Uterus (tissue), 2 donors: ENCODE data around the gene CLMP.
A peak's percentile ranks its signal among the peaks of the same experiment; 100 is the strongest.

Source experiments
- POLR2A ChIP-seq, 2 donors: fragments of 450-650 bp; IDR thresholded peaks; one replicate each; pipeline ENCODE4 v1.6.1; 2016; ENCODE audit warnings: antibody characterized with exemption in 2 of 2, mild to moderate bottlenecking in 1 of 2, moderate library complexity in 1 of 2
- TF ChIP-seq, protein P1 (sequence below), 4 experiments: fragments of 200-600 bp in 2 of 4; fragments of 450-650 bp in 2 of 4; sonication (generic) in 2 of 4; IDR thresholded peaks; one replicate each; pipeline ENCODE4 v1.5.1; 2016 to 2019; ENCODE audit warnings: antibody characterized with exemption in 4 of 4, mild to moderate bottlenecking in 2 of 4, moderate library complexity in 1 of 4

- TF ChIP-seq, protein P1, sequence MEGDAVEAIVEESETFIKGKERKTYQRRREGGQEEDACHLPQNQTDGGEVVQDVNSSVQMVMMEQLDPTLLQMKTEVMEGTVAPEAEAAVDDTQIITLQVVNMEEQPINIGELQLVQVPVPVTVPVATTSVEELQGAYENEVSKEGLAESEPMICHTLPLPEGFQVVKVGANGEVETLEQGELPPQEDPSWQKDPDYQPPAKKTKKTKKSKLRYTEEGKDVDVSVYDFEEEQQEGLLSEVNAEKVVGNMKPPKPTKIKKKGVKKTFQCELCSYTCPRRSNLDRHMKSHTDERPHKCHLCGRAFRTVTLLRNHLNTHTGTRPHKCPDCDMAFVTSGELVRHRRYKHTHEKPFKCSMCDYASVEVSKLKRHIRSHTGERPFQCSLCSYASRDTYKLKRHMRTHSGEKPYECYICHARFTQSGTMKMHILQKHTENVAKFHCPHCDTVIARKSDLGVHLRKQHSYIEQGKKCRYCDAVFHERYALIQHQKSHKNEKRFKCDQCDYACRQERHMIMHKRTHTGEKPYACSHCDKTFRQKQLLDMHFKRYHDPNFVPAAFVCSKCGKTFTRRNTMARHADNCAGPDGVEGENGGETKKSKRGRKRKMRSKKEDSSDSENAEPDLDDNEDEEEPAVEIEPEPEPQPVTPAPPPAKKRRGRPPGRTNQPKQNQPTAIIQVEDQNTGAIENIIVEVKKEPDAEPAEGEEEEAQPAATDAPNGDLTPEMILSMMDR (IDR thresholded peaks at IDR 0.05) = peak in 1 of 4 experiments; percentile 20
- peak; percentile 66 to 75 for TF ChIP-seq POLR2A (IDR thresholded peaks at IDR 0.05)
Observed at GRCh38 chr11:123062158-123062891, 132.7 kb downstream of the CLMP start.
